GM10847 (cell line): Measurements from ENCODE around the gene E2F1.

Source experiments
- POLR2A ChIP-seq: IDR thresholded peaks from 2 replicates; pipeline ENCODE4 v1.6.1; 2011; ENCODE audit not compliant: insufficient read length; ENCODE audit errors: extremely low read depth

The E2F1 gene

GRCh38 chr20:33670715-33671499, 15.3 kb downstream of the E2F1 start:
- no peak for TF ChIP-seq POLR2A

DNA sequence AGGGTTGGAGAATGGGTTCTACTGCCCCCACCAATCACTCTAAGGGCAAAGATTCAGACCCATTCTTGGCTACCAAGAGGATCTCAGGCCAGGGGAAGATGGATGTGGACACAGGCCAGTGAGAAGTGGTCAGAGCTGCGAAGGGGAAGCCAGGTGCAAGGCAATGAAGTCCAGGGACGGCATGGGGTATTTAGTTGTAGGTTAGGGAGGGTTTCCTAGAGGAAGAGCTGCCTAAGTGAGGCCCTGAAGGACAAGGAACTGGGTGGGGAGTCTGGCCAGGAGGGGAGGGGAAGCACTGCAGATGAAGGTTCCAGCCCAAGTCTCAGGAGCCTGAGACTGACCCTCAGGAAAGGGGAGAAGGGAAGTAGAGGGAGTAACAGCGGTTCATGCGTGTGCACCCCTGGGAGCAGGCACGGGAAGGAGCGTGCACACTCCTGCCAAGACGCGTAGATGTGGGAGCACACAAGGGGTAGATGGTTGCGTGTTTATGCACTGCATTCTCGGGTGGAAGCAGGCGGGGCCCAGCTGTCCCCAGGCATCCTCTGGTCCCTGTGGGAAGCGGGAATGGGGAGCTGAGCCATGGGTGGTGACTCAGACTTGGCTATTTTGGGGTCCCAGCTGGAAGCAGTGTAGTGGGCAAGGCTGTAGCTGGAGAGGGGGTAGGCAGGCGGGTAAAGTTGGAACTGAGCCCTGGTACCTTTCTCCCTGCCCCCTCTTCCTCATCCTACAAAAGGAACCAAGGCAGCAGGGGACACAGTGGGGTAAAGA, 16.1 kb downstream of the E2F1 start:
- TF ChIP-seq POLR2A, result no peak

DNA sequence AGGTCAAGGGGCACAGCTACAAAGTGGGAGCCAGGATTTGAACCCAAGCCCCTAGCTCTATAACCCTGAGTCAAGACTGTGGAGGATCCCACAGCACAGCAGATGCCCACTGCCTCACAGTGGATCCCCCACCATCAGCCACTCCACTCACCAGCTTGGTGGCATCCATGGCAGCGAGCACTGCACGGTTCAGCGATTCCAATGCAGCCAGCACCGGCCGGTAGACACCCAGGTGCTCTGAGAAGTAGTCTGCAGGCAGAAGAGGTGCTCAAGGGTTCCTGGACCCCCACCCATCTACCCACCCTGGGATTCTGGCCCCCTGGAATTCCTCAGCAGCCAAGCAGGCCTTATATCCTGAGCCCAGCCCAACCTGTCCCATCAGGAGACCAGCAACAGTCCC, 17.0 kb downstream of the E2F1 start:
- TF ChIP-seq POLR2A, result no peak

DNA sequence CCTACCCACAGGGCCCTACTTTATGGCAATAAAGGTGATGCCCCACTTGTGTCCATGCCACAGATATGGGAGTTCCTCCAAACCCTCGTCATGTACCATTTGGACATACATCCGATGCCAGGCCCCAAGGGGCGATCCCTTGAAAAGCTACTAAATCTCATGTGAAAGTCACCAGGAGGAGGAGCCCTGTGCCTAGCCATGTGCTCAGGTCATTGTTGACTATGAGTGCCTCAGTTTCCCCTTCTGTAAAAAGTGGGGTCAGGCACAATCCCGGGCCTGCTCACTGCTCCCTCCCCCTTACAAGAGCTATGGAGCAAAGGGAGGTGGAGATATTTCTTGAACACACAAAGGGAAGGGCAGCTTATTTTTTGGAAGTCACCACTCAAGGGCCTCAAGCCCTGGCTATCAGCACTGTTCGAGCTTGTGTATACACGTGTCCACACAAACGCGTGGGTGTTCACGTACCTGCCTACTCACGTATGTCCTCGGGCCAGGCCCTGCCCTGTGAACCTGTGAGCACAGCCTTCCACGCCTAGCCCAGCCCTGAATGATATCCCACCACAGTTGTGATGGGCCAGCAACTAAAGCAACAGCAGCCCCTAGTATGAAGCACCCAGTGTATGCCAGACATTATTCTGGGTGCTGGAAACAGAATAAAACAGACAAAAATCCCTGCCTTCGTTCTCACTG, 17.6 kb downstream of the E2F1 start:
- TF ChIP-seq POLR2A, result no peak

DNA sequence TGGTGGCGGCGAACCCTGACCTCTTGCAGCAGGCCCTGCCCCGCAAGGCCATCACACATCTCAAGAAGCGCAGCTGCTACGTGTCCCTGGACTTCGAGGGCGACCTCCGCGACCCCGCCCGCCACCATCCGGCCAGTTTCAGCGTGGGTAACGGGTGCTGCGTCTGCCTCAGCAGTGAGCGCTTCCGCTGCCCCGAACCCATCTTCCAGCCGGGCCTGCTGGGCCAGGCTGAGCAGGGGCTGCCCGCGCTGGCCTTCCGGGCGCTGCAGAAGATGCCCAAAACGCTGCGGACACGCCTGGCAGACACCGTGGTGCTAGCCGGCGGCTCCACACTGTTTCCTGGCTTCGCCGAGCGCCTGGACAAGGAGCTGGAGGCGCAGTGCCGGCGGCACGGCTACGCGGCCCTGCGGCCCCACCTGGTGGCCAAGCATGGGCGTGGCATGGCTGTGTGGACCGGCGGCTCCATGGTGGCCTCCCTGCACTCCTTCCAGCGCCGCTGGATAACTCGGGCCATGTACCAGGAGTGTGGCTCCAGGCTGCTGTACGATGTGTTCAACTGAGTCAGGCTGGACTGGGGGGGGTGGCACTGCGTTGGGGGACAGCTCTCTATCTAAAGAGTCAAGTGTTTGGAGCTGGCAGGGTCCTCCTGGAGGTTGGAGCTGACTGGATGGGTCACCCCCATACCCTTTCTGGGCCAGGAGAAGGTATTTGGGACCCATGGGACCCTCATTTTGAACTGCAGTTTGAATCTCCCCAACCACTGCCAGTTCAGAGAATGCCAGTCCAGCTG, 18.3 kb downstream of the E2F1 start:
- peak; percentile 27 for TF ChIP-seq POLR2A

DNA sequence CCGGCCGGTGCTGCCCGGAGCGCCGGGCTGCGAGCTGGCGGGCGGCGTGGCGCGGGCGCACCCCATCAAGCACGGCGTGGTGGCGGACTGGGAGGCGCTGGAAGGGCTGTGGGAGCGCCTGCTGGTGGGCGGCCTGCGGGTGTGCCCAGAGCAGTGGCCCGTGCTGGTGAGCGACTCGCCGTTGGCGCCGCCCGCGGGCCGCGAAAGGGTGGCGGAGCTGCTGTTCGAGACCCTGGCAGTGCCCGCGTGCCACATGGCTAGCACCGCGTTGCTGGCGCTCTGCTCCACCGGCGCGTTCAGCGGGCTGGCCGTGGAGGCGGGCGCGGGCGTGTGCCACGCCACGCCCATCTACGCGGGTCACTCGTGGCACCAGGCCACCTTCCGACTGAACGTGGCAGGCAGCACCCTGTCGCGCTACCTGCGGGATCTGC, 18.9 kb downstream of the E2F1 start:
- no peak for TF ChIP-seq POLR2A

GRCh38 chr20:33666293-33667244, 19.6 kb downstream of the E2F1 start, which contains the start of gene ACTL10:
TSS of gene ACTL10 (plus strand) at chr20:33666943. CDS start at chr20:33667498, 555 bp downstream.
- peak; percentile 70 for TF ChIP-seq POLR2A

GRCh38 chr20:33664762-33665144, 21.4 kb downstream of the E2F1 start:
- TF ChIP-seq POLR2A, result no peak

- TF ChIP-seq POLR2A, result no peak
Observed at GRCh38 chr20:33664085-33664761, 22.0 kb downstream of the E2F1 start.

DNA sequence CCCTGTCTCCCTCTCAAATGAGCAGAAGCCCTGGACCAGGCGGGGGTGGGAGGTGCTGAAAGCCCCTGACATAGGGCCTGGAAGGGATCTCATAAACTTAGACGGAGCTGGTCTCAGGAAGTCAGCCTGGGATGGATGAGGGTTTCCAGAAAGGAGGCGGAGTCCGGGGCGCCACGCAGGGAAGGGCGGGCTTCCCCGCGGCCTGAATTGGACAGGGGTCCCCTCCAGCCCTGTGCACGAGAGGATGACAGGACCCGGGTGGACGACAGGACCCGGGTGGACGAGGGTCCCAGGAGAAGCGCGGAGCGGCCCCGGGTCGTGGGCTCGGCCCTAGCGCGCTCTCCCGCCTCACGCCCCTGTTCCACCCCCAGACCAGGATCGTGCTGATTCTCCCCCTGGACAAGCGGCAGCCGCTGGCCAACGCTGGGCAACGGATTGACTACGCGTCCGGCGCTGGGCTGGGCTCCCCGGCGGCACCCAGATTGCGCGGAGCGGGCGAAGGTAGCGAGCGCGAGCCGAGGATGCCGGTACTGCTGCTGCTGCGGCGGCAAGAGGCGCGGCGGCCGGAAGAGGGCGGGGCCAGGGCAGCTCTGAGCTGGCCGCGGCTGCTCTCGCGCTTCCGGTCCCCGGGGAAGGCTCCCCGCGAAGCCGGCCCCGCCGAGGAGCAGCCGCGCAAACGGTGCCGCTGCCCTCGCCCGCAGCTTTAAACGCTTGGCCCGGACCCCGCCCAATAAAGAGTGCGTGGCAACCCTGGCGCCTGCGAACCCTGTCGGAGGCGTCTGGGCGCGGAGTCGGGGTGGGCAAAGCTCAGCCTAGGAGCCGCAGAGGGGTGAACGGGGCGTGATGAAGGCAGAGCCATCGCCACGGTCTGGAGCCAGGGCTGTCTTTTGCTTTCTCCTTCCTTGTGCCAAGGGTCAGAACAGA, 22.8 kb downstream of the E2F1 start:
- TF ChIP-seq POLR2A, result peak; percentile 89

- no peak for TF ChIP-seq POLR2A
Observed at GRCh38 chr20:33662172-33662571, 24.0 kb downstream of the E2F1 start, which contains the start of gene C20orf144. TSS of gene C20orf144 (plus strand) at chr20:33662327. CDS start at chr20:33662346, 19 bp downstream.

- no peak for TF ChIP-seq POLR2A
Observed at GRCh38 chr20:33660685-33661058, 25.5 kb downstream of the E2F1 start.
